Measurements from ENCODE around the gene ELFN1. TPM values are rescaled to one million over a fixed set of nuclear protein-coding genes. Genes with fewer than 3 reads are reported as not detected.
A peak's percentile ranks its signal among the peaks of the same experiment; 100 is the strongest.

Gene ELFN1
- total RNA-seq, 1 donor, result 1.6 TPM

DNA sequence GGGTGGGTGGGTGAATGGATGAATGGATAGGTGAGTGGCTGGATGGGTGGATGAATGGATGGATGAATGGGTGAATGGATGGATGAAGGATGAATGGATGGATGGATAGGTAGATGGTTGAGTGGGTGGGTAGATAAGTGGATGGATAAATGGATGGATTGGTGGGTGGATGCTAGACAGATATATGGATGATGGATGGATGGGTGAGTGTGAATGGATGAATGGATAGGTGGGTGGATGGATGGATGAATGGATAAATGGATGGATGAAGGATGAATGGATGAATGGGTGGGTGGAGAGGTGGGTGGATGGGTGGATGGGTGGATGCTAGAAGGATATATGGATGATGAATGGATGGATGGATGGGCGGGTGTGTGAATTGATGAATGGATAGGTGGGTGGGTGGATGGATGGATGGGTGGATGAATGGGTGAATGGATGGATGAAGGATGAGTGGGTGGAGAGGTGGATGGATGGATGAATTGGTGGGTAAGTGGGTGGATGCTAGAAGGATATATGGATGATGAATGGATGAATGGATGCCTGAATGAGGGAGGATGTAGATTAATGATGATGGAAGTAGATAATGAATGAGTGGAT, 20.4 kb downstream of the ELFN1 start:
- no peak for DNase-seq (ENCODE audit: low read depth)
- TF ChIP-seq, protein P1, sequence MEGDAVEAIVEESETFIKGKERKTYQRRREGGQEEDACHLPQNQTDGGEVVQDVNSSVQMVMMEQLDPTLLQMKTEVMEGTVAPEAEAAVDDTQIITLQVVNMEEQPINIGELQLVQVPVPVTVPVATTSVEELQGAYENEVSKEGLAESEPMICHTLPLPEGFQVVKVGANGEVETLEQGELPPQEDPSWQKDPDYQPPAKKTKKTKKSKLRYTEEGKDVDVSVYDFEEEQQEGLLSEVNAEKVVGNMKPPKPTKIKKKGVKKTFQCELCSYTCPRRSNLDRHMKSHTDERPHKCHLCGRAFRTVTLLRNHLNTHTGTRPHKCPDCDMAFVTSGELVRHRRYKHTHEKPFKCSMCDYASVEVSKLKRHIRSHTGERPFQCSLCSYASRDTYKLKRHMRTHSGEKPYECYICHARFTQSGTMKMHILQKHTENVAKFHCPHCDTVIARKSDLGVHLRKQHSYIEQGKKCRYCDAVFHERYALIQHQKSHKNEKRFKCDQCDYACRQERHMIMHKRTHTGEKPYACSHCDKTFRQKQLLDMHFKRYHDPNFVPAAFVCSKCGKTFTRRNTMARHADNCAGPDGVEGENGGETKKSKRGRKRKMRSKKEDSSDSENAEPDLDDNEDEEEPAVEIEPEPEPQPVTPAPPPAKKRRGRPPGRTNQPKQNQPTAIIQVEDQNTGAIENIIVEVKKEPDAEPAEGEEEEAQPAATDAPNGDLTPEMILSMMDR (IDR thresholded peaks at IDR 0.05; ENCODE audit: insufficient read depth, low read length), result no peak

DNA sequence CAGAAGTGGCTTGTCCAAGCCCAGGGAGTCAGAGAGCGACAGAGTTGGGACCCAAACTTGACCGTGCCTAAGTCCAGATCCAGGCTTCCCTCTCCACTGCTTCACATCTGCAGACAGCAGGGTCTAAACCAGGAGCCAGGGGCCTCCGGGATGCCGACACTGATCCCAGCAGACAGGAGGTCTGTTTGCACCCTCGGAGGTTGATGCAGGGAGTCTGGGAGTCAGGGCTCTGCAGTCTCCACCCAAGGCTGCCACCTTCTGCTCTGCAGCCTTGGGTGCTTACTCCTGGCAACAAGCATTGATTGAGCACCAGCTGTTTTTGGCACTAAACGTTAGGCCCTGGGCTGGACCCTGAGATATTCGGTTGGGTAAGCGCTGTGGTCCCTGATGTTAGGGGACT, 21.0 kb downstream of the ELFN1 start:
- TF ChIP-seq, protein P1 (IDR thresholded peaks at IDR 0.05; ENCODE audit: insufficient read depth, low read length), result no peak
- H3K4me3 ChIP-seq (ENCODE audit: low read depth, low read length), result no peak overlapping the region
- no peak for DNase-seq (ENCODE audit: low read depth)

More for the DNA sequence above, 20.4 kb downstream of the ELFN1 start:
- no peak overlapping the region for H3K4me3 ChIP-seq (ENCODE audit: low read depth, low read length)

DNA sequence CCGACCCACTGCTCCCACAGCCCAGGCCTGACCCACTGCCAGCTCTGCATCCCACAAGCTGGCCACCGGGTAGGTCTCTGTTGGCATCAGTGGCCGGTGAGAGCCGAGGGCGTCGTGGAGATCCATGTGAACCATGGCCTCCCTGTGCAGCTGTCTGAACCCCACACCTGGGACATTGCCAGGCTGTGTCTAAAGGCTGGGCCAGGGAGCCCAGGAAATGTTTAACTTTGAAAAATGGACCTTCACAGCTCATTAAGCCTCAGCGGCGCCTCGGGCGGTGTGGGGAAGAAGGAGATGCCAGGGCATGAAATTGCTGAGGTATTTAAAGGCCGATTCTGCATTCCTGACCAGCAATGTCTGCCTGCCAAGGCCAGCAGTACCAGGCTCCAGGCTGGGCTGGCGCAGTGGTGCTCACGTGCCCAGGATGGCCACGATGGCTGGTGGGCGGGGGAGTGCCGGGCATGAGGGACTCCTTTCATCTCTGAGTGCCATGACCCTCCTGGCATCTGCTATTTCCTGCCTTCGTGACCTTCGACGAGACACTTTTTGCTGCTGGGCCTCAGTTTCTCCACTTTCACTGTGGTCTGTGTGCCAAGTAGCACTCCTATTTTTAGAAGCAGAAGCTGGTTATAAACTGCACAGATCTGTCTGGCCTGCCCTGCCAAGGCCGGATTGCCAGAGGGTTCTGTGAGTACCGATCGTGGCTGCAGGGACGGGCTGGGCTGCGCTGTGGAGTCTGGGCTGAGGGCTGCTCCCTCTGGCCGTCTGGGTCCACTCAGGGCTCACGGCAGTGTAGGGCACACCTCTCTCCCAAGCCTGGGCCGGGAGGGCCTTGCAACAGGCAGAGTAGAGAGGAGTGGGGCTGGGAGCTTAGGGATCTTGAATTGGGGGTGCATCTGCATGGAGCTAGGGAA, 21.8 kb downstream of the ELFN1 start:
- TF ChIP-seq, protein P1 (IDR thresholded peaks at IDR 0.05; ENCODE audit: insufficient read depth, low read length), result no peak
- no peak overlapping the region for H3K4me3 ChIP-seq (ENCODE audit: low read depth, low read length)
- DNase-seq (ENCODE audit: low read depth), result no peak

DNA sequence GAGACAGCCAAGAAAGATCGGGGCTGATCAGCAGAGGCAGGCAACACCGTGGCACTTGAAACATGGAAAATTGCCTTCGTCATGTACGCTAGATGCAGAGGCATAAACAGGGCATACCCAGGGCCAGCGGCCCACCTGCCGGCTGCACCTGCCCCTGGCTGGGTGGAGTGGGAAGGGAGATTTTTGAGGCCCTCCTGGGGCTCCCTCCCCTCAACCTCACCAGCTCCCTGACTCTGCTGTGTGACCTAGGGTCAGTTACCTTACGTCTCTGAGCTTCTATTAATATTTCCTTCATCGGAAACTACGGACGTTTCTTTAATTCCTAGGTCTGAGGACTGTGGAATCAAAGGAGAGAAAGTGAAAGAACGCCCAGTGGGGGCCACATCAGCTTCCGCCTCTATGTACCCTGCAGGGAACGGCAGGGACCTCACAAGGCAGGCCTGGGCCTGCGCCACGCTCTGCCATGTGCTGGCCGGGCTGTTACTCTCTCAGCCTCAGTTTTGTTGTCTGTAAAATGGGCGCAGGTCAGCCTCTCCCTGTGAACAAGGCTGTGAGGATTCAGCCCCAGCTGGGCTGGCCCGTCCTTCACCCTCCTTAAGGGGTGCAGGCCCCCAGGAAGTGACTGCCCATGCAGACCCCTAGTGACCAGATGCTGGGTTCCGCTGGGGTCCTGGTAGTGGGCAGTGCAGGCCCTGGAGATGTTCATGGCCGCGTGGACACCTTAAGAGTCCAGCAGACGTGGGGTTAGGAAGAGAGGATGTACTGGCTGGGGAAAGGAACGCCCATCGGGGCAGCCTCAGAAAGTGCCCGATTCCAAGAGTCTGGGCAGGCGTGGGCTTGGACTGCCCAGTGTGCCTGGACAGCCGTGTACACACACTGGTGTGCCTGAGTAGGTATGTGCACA, 22.7 kb downstream of the ELFN1 start:
- H3K4me3 ChIP-seq (ENCODE audit: low read depth, low read length), result no peak overlapping the region
- no peak for DNase-seq (ENCODE audit: low read depth)
- TF ChIP-seq, protein P1 (IDR thresholded peaks at IDR 0.05; ENCODE audit: insufficient read depth, low read length), result no peak

DNA sequence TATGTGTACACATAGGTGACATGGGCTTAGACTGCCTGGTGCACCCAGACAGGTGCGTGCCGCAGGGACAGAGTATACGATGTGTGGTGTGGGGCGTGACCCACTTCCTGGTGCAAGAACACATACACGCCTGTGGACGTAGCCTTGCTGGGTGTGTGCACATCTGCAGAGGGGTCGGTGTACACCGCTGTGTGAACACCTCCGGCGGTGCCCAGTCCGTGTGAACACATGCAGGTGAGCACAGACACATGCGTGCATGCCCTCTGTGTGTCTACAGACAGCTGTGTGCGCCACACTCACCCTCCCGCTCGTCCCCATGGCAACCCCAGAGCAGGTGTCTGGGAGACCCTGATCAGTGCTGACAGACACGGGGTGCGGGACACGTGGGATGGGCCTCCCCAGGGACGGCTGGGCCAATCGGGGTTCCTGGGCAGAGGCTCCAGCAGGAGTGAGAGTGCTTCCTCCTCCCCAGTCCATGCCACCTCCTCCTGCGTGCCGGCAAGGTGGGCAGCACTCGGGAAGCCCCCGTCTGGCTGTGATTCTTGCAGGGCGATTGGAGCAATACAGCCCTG, 23.4 kb downstream of the ELFN1 start:
- DNase-seq (ENCODE audit: low read depth), result no peak
- TF ChIP-seq, protein P1 (IDR thresholded peaks at IDR 0.05; ENCODE audit: insufficient read depth, low read length), result no peak
- H3K4me3 ChIP-seq (ENCODE audit: low read depth, low read length), result no peak overlapping the region

DNA sequence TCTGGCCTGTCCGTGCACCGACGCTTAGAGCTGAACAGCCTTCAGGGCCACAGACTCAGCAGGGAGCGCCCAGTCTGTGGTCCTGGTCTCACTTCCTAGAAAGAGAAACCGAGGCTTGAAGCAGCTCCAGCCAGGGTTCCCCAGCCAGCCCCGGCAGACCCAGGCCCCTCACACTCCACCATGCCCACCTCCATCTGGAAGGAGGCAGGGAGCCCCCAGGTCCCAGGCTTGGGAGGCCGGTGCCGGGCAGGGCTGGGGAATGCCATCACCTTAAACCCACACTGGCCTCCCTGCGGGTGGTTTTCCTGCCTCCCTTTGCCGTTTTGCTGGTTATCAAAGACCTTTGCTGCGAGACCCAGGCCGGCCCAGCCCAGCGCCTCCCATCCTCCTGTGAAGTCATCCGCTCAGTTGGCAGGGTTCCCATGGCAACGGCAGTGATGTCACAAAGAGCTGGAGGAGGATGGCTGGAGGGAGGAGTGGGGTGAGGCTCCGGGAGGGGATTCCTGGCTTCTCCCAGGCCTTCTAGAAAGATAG, 24.0 kb downstream of the ELFN1 start:
- H3K4me3 ChIP-seq (ENCODE audit: low read depth, low read length), result no peak overlapping the region
- peak; percentile 56 for DNase-seq (ENCODE audit: low read depth)
- TF ChIP-seq, protein P1 (IDR thresholded peaks at IDR 0.05; ENCODE audit: insufficient read depth, low read length), result no peak
